Neuronal stem cell (in vitro differentiated cells): ENCODE data around the gene EXT2.

Experiments
- DNase-seq: peaks from one replicate; pipeline ENCODE4 v3.0.0-alpha.2; 2013; ENCODE audit warnings: low spot score
- H2AFZ ChIP-seq: one replicate; pipeline ENCODE4 v1.6.1; 2013; ENCODE audit warnings: mild to moderate bottlenecking, low read length, inconsistent platforms
- H2AK5ac ChIP-seq: 2 replicates; pipeline ENCODE4 v1.6.1; 2013; ENCODE audit warnings: low read depth, mild to moderate bottlenecking, inconsistent platforms, low read length, moderate library complexity, mixed read lengths
- H2BK120ac ChIP-seq: 2 replicates; pipeline ENCODE4 v1.6.1; 2013; ENCODE audit warnings: low read depth, mild to moderate bottlenecking, inconsistent platforms, low read length, moderate library complexity, mixed read lengths
- H2BK12ac ChIP-seq: one replicate; pipeline ENCODE4 v1.6.1; 2013; ENCODE audit warnings: low read length, inconsistent platforms
- H2BK15ac ChIP-seq: 2 replicates; pipeline ENCODE4 v1.6.1; 2013; ENCODE audit warnings: mild to moderate bottlenecking, low read length, inconsistent platforms, mixed read lengths
- H2BK5ac ChIP-seq: one replicate; pipeline ENCODE4 v1.6.1; 2013; ENCODE audit warnings: inconsistent platforms, mild to moderate bottlenecking, low read length, moderate library complexity
- H3K14ac ChIP-seq: one replicate; pipeline ENCODE4 v1.6.1; 2013; ENCODE audit warnings: low read length, inconsistent platforms
- H3K18ac ChIP-seq: 2 replicates; pipeline ENCODE4 v1.6.1; 2013; ENCODE audit warnings: low read length, inconsistent platforms
- H3K23ac ChIP-seq: 2 replicates; pipeline ENCODE4 v1.6.1; 2013; ENCODE audit warnings: low read depth, mild to moderate bottlenecking, mixed read lengths, low read length, inconsistent platforms; ENCODE audit not compliant: poor library complexity
- H3K27ac ChIP-seq: replicated peaks from 3 replicates; pipeline ENCODE4 v1.5.1; 2013; ENCODE audit warnings: low read length, inconsistent platforms
- H3K27me3 ChIP-seq, 3 experiments: 2 replicates each; pipeline ENCODE4 v1.6.1; 2013; ENCODE audit warnings: low read length in 3 of 3, mild to moderate bottlenecking in 2 of 3, inconsistent platforms in 1 of 3, low read depth in 1 of 3, mixed read lengths in 1 of 3, moderate library complexity in 1 of 3; ENCODE audit not compliant: control insufficient read depth in 3 of 3, insufficient read depth in 3 of 3
- H3K36me3 ChIP-seq, 2 donors: replicated peaks in 1 of 2; 2 replicates each; pipeline ENCODE4 v1.6.1; 2013; ENCODE audit warnings: low read length in 2 of 2; ENCODE audit not compliant: control insufficient read depth in 2 of 2, insufficient read depth in 2 of 2
- H3K4ac ChIP-seq: 2 replicates; pipeline ENCODE4 v1.6.1; 2013; ENCODE audit warnings: inconsistent platforms, mild to moderate bottlenecking, low read length, moderate library complexity
- H3K4me1 ChIP-seq, 2 donors: 1 replicate in 1 of 2; 2 replicates in 1 of 2; pipeline ENCODE4 v1.6.1; 2013; ENCODE audit warnings: low read length in 2 of 2, low read depth in 1 of 2; ENCODE audit not compliant: control insufficient read depth in 2 of 2, insufficient read depth in 1 of 2
- H3K4me2 ChIP-seq: one replicate; pipeline ENCODE4 v1.6.1; 2013; ENCODE audit warnings: mild to moderate bottlenecking, low read length, inconsistent platforms; ENCODE audit not compliant: insufficient read depth, poor library complexity, severe bottlenecking
- H3K4me3 ChIP-seq, 2 donors: 2 replicates each; pipeline ENCODE4 v1.5.1; 2013; ENCODE audit warnings: low read length in 2 of 2, mild to moderate bottlenecking in 2 of 2, inconsistent platforms in 1 of 2, moderate library complexity in 1 of 2
- H3K79me1 ChIP-seq: one replicate; pipeline ENCODE4 v1.6.1; 2013; ENCODE audit warnings: low read depth, mild to moderate bottlenecking, inconsistent platforms, low read length, moderate library complexity
- H3K9ac ChIP-seq: one replicate; pipeline ENCODE4 v1.6.1; 2013; ENCODE audit warnings: mild to moderate bottlenecking, low read depth, low read length, inconsistent platforms; ENCODE audit not compliant: poor library complexity
- H3K9me3 ChIP-seq, 2 donors: replicated peaks in 1 of 2; 2 replicates each; pipeline versions ENCODE3 to v1.6.1; 2013; ENCODE audit warnings: low read length in 2 of 2, mild to moderate bottlenecking in 2 of 2, inconsistent platforms in 1 of 2, low read depth in 1 of 2, mixed read lengths in 1 of 2, moderate library complexity in 1 of 2; ENCODE audit not compliant: control insufficient read depth in 2 of 2, insufficient read depth in 1 of 2
- H4K8ac ChIP-seq: one replicate; pipeline ENCODE4 v1.6.1; 2013; ENCODE audit warnings: low read depth, mild to moderate bottlenecking, inconsistent platforms, low read length, moderate library complexity
- H4K91ac ChIP-seq: one replicate; pipeline ENCODE4 v1.6.1; 2013; ENCODE audit warnings: low read length, low read depth, mild to moderate bottlenecking, inconsistent platforms; ENCODE audit not compliant: poor library complexity
- WGBS, 2 donors: extraction: QIAGEN DNeasy Blood & Tissue Kit; methylation state at CpG; one replicate each; pipeline ENCODE4 v1.1.7; 2013; ENCODE audit warnings: missing lambda C conversion rate in 2 of 2, mixed read lengths in 1 of 2; ENCODE audit not compliant: insufficient read length in 2 of 2, insufficient replicate concordance in 1 of 2; ENCODE audit errors: extremely low coverage in 2 of 2; 5-methylcytosine and 5-hydroxymethylcytosine counted together

EXT2 gene

DNA sequence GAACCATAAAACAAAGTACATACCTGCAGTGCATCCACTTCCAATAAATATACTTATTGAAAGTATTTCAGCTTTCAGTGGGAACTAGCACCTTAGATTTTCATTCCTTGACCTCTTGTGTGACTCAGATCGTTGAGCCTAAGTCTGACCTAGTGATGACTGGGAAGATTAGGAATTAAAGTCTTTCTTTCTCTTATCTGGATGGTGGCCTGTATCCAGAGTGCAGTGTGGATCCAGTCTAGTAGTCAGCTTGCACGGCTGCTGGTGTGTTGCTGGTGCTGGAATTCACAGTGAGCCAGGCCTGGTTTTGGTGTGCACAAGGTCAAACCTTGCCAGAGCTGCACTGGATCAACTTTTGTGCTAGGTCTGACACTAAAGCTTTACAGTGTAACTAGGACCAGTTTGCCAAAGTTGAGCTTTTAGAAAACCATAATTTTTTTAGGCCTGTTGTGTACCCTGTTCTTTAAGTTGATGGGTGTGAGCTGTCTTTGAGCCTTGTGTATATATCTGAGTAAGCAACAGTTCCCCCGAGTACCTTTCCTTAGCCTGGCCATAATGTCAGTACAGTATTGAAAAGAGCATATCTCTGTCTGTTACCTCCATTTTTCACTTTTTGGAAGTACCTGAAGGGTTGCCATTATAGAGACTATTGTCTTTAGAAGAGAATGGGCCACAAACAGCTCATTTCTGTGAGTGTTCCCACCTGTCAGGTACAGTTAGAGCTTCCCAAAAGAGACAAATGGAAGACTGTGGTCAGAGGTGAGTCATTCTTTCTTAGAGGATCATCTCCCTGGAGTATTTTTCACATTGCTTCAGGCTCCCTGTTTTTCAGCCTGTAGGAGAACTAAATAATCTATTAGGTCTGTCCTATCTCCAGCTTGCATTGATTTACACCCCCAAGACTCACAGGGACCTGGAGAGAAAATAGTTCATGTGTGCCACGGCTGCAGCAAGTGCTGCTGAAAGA lies 124.6 kb downstream of the EXT2 start:
- no peaks in the 10 kb centered on the region for H3K79me1 ChIP-seq
- DNase-seq: no peak
- H3K27me3 ChIP-seq: no peaks in the 10 kb centered on the region
- no peak overlapping the region for H3K23ac ChIP-seq
- no peak overlapping the region for H2AFZ ChIP-seq
- no peak overlapping the region for H2BK5ac ChIP-seq
- H2AK5ac ChIP-seq: no peak overlapping the region
- no peak overlapping the region for H3K4ac ChIP-seq
- no peak overlapping the region for H2BK15ac ChIP-seq
- H3K4me1 ChIP-seq: no peaks in the 10 kb centered on the region
- H4K8ac ChIP-seq: no peak overlapping the region
- WGBS, 2 donors: no CpG with 5 or more reads among the region's 4 CpGs
- no peak overlapping the region for H3K18ac ChIP-seq
- H3K14ac ChIP-seq: no peak overlapping the region
- no peak overlapping the region for H3K4me2 ChIP-seq
- H3K9me3 ChIP-seq: no peaks in the 10 kb centered on the region
- H2BK120ac ChIP-seq: no peak overlapping the region
- H2BK12ac ChIP-seq: no peak overlapping the region
- no peak overlapping the region for H4K91ac ChIP-seq
- H3K9ac ChIP-seq: no peak overlapping the region
- H3K27ac ChIP-seq: no peak overlapping the region
- no peaks in the 10 kb centered on the region for H3K36me3 ChIP-seq
- no peak overlapping the region for H3K4me3 ChIP-seq

DNA sequence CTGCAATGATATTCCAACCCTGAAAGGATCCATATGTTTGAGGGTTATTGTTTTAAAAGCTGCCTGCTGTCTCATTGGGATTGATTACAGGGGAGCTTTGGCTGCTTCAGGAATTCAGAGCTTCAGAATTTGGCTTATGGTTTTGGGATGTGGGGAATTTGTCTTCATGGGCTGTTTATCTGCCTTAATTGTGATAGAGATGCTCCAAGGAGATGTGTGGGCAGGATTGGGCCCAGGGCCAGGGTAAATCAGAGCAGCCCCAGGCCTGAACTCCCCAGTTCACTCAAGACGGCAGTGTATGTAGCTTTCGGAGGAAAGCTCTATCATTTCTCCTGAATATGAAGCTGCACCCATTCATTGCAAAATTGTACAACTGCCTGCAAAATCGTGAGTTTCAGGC lies 126.0 kb downstream of the EXT2 start:
- Histone ChIP-seq H3K4ac (no peak overlapping the region), H3K79me1 (no peaks in the 10 kb centered on the region), H3K18ac (no peak overlapping the region), H2AK5ac (no peak overlapping the region), H2AFZ (no peak overlapping the region), H3K27ac (no peak overlapping the region), H4K91ac (no peak overlapping the region), H3K27me3 (no peaks in the 10 kb centered on the region), H3K14ac (no peak overlapping the region), H3K4me3 (no peak overlapping the region), H2BK15ac (no peak overlapping the region), H2BK5ac (no peak overlapping the region), H3K23ac (no peak overlapping the region), H3K9ac (no peak overlapping the region), H2BK120ac (no peak overlapping the region), H3K4me1 (no peaks in the 10 kb centered on the region), H2BK12ac (no peak overlapping the region), H3K36me3 (no peaks in the 10 kb centered on the region), H3K4me2 (no peak overlapping the region), H3K9me3 (no peaks in the 10 kb centered on the region), H4K8ac (no peak overlapping the region)
- WGBS, 2 donors: no CpG with 5 or more reads among the region's 3 CpGs
- no peak for DNase-seq

DNA sequence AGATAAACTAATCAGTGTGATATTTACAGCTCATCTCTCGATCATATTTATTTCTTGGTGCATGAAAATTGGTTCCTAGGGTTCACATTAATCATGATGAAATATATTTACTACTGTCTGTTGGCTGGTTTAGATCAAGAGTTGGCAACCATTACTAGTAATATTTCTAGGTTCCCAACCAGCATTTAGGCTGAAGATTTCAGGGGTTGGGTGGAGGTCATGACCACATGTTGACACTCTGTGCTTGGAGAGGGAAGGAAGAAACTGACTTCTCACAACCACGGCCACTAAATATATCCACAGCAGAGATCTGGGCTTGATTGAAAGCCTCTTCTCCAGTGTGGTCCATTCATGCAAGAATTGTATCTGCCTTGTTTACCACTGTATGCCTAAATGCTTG lies 126.5 kb downstream of the EXT2 start:
- H2BK12ac ChIP-seq: no peak overlapping the region
- H3K18ac ChIP-seq: no peak overlapping the region
- no peak overlapping the region for H3K23ac ChIP-seq
- no peak overlapping the region for H4K91ac ChIP-seq
- no peak overlapping the region for H4K8ac ChIP-seq
- no peak overlapping the region for H3K4me3 ChIP-seq
- H2AFZ ChIP-seq: no peak overlapping the region
- no peak overlapping the region for H3K14ac ChIP-seq
- H2BK5ac ChIP-seq: no peak overlapping the region
- H3K27ac ChIP-seq: no peak overlapping the region
- H3K36me3 ChIP-seq: no peaks in the 10 kb centered on the region
- H2AK5ac ChIP-seq: no peak overlapping the region
- no peak for DNase-seq
- H3K9me3 ChIP-seq: no peaks in the 10 kb centered on the region
- no peak overlapping the region for H2BK120ac ChIP-seq
- H3K9ac ChIP-seq: no peak overlapping the region
- H3K79me1 ChIP-seq: no peaks in the 10 kb centered on the region
- H3K27me3 ChIP-seq: no peaks in the 10 kb centered on the region
- WGBS, 2 donors: no CpG with 5 or more reads among the region's 2 CpGs
- no peak overlapping the region for H2BK15ac ChIP-seq
- H3K4me1 ChIP-seq: no peaks in the 10 kb centered on the region
- no peak overlapping the region for H3K4ac ChIP-seq
- H3K4me2 ChIP-seq: no peak overlapping the region

- Histone ChIP-seq H3K9ac (no peak overlapping the region), H3K4ac (no peak overlapping the region), H3K36me3 (no peaks in the 10 kb centered on the region), H3K4me3 (no peak overlapping the region), H2AFZ (no peak overlapping the region), H3K9me3 (no peaks in the 10 kb centered on the region), H2BK12ac (no peak overlapping the region), H2BK15ac (no peak overlapping the region), H2BK120ac (no peak overlapping the region), H3K27me3 (no peaks in the 10 kb centered on the region), H3K79me1 (no peaks in the 10 kb centered on the region), H4K91ac (no peak overlapping the region), H3K18ac (no peak overlapping the region), H3K14ac (no peak overlapping the region), H3K23ac (no peak overlapping the region), H3K27ac (no peak overlapping the region), H4K8ac (no peak overlapping the region), H2BK5ac (no peak overlapping the region), H3K4me2 (no peak overlapping the region), H3K4me1 (peaks cover 0 to under 1% of the 10 kb centered on the region in 2 donors), H2AK5ac (no peak overlapping the region)
- no peak for DNase-seq
Measured at GRCh38 chr11:44223238-44223637, 127.8 kb downstream of the EXT2 start.
